Anterior cingulate cortex (tissue), 58 donors: ENCODE results near the gene KCNMB2.

ENCODE experiments used
- DNase-seq, 58 donors: peaks; one replicate each; lab custom pipeline; 2025; lab: John Stamatoyannopoulos, UW

Gene KCNMB2

DNA sequence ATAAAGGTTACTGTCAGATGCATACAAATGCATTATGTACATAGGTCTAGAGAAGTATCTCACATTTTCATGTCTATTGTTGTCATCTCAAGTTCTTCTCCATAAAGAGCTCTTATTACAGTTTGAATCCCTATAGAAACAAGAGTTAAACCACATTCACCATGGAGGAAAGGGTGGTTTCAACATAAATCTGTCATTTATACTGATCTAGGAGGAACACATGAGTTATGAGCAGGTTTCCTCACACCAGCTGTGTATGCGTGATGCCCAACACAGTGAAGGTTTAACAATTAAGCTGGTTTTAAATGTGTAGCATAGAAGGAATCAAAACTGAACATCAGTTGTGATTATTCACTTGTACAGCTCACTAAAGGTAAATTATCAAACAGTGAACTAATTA, 251.7 kb downstream of the KCNMB2 start:
- DNase-seq = no peak

DNA sequence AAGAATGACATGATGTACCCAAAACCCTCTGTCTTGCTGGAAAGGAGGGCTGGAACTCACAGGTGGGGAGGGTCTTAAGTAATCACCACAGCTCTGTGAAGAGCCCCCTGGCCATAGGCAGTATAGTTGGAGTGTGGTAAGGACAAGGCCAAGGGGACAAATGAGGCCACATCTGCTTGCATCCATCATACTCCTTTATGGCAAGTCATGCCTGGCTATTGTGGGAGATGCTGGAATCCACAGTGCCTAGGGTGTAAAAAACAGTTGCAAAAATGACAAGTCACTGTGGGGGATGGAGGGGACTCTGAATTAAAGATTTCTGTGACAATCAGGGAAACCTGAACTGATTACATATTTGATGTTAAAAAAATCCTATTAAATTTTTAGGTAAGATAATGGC, 258.5 kb downstream of the KCNMB2 start:
- no peak for DNase-seq

DNA sequence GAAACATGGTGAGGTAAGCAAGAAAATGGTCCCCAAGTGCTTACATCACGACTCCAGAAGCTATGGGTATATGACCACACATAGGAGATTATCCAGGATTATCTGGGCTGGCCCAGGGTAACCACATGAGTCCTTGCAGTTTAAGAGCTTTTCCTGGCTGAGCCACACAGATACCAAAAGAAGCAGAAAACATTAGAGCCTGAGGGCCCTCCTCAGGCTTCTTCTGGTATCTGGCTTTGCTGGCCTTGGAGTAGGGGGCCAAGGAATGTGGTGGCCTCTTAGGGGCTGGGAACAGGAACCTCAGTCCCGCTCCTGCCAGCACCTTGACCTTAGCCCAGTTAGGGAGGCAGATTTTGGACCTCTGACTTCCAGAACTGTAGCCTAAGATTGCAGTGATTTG, 259.1 kb downstream of the KCNMB2 start:
- DNase-seq = no peak

DNA sequence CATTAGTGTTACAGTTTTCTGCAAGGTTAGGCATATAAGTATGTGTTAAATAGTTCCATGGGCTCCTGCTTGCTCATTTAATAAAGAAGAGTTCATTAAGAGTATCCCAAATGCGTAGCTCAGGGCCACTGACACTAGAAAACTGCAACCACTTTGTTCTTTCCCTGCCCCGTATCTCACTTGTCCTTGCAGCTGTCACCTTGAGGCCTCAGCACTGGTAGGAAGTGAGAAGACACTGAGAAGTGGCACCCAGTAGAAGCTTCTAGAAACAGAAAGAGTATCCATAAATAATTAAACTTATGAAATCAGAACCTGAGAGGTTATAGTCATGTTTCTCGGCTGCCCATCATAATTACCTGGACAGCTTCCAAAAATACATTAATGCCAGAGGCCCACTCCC, 266.0 kb downstream of the KCNMB2 start:
- no peak for DNase-seq

DNA sequence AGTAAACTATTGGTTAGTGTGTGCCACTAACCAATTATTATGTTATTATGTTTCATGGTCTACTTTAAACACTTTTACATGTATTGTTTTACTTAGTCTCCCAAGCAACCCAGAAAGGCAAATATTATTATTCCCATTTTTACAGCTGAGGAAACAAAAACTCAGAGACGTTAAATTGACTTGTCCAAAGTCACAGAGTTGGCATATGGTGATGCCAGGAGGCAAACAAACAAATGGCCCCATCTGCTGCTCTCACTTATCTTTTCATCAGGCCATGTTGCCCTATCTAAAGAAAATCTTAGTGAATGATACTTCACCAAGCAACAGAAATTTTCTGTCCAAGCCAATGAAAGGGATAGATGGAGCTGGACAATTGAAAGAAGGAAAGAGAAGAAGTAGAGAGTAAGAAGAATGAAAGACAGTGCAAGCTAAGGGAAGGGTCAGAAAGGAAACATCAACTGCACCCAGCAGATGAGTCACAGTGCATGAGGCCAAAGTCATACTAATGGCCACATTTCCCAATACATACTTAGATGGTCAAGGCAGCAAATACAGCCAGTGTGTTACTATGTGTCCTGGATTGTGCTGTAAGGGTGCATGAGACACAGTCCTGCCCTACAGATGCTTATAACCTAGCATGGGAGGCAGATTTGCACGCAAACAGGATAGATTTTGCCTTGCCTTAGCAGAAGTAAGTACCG, 266.9 kb downstream of the KCNMB2 start:
- DNase-seq = no peak

DNA sequence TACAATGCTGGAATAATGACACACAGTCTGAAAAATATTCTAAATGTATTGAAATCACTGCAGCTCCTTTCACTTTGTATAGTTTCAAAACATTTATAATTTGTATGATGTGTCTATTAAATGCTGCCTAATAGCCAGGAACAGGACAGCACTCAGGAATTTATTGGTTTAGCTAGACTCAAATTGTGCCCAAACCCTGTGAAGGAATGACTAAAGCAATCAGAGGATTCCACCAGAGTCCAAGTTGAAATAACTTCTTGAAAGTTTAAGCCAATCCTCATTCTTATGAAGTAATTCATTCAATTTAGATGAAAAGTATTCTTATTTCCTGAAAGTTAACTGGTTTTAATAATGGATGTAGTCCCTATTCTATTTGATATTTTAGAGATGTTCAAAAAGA, 268.4 kb downstream of the KCNMB2 start:
- no peak for DNase-seq

DNA sequence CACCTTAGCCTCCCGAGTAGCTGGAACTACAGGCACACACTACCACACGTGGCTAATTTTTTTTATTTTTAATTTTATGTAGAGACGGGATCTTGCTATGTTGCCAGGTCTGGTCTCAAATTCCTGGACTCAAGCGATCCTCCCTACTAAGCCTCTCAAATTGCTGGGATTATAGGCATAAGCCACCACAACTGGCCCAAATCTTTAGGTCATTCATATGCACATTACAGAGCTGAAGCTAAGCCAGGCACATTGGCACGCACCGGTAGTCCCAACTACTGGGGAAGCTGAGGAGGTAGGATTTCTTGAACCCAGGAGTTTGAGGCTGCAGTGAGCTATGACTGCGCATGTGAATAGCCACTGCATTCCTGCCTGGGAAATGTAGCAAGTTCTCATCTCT, 269.5 kb downstream of the KCNMB2 start:
- DNase-seq = no peak

DNA sequence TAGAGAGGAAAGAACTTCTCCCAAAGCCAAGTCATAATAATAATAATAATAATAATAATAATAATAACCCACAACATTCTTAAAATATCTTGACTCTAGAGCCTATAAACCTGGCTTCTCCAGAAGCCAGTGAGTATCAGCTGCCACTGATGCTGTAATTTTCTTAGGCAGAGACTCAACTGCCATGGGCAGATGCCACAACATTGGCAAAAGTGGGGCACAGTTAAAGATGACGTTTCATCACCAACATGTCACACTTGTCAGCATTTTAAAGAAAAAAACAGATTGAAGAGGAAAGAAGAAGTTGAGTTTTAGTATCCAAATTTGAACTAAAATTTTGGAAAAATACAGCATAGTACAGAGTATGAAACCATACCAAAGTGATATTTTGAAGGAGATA, 270.4 kb downstream of the KCNMB2 start:
- no peak for DNase-seq

DNA sequence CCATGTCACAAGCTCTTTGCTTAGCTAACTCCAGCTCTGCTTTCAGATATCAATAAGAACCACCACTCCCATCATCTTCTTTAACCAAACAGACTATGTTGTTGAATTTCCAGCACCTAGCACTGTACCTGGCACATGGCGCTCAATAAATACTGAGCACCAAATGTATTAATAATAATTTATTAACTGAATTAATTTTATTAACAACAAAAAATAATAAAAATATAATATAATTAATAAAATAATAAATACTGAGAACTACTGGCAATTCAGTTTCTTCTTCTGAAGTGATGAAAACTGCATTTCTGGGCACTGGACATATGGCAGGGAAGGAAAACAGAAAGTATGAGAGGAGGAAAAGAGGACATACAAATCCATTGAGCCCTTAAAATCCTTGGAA, 271.5 kb downstream of the KCNMB2 start:
- no peak for DNase-seq

DNA sequence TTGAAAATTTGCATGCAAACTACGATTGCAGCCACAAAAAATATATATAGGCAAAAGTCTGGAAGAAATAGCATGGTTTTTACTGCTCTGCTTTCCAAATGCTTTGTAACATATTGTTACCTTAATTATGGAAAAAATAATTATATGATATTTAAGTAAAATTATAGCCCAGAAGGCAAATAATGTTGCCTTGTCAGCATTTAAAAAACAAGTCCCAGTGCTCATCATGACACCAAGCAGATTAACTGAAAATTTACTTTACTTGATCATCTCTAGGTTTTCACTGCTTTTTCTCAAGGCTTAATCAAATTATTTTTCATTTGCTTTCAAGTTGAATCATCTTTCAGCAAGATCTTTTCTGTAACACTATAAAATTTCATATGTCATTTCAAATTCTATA, 272.5 kb downstream of the KCNMB2 start:
- no peak for DNase-seq

DNA sequence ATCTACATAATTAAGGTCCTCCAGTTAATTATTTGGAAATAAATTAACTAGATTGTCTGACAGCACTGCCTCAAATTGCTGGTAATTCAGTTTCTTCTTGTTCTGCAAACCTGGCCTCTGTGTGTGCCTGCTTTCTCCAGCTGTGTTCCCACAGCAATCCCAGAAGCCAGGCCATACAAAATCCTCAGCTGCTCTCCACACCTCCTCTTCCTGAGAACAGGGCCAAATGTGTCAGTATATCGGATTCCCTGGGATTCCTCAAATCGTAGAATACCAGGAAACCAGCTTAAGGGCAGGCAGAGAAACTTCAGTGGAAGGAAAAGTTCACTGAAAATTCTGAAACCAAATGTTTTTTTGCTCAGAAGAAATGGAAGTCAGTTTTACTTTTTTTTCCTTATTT, 273.9 kb downstream of the KCNMB2 start:
- DNase-seq = no peak

DNA sequence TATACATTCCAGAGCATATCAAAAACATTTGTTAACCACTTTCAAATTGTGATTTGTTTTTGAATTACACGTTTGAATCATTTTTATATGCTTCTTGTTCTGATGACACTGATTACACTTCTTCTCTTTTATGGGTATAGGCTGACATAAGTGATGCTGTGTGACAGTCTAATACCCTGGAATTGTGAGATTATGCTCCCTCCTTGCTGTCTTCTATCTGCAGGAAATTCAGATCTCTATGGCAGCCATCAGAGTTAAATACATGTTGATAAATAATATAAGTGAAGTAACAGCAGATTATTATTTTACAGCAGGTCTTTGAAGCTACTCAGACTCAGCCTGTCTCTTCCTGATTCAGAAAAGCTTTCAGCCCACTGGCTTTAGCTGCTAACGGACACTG, 286.5 kb downstream of the KCNMB2 start:
- DNase-seq = no peak

DNA sequence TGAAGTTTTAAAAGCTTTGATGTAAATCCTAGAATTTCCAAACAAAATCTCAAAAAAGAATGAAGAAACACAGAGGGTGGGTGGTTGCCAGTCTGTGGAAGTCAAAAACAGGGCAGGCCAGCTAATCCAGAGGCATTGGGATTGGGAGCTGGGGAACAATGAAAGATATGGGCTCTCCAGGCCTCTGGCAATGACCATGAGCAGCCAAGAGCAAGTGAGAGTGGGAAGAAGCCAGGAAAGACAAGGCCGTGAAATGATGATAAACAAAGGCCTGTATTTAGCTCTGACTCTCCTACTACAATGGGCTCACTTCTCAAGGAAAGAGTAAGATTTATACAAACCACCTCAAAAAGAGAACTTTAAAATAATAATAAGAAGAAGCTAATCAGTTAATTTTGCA, 286.9 kb downstream of the KCNMB2 start:
- no peak for DNase-seq

DNA sequence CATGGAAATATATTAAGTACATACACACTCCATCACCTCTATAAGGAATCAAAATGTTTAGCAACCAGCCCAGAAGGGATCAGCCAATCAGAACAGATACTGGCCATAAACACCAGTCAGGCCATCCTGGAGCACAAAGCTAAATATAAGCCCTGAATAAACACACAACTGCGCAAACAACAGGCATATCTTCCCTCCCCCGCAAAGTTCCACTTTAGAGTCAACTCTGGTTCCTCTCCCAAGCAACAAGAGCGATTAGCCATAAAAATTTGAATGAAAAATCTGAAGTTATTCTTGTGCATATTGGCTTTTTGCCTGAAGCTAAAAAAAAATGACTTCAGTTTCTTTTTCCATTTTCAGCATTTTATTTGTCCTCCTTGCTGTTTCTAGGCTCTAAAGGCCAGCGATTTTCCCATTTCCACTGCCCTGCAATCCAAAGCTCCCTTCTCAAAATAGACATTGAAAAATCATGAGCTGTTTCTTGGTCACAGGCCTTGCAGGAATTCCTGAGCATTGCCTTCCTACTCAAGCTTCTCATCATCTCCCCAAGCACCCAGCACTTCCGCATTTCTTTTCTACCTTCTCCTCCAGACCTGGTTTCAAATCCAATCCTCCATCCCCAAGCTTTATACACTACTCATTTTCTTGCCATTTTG, 287.5 kb downstream of the KCNMB2 start:
- DNase-seq = no peak

DNA sequence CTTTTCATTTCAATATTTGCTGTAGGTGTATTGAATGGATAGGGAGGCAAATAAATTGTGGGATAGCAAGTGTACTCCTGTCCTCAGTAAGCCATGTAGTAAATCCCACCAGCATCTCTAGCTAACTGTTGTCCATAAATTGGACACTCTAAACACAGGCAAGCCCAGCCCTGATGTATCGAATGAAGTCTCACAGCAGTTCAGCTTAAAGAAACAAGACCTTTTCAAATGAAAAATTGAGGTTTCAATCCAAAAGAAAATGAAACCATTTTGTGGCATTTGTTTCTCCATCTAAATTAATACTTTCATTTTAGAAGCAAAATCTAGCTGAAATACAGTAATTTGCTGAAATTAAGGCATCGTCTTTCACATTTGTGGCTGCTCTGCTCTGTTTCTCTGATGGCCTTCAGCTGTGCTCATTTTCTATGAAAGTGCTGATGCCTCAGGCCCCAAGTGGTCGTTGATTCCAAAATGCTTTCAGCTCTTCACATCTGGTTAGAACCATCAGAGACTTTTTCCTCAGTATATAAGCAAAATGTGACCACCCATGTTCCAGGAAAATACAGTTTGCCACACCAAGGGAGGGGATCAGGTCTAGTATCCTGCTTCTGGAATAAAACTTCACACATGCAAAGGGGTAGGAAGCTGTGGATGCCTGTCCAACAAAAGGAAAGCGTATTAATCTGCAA, 290.3 kb downstream of the KCNMB2 start:
- no peak for DNase-seq

DNA sequence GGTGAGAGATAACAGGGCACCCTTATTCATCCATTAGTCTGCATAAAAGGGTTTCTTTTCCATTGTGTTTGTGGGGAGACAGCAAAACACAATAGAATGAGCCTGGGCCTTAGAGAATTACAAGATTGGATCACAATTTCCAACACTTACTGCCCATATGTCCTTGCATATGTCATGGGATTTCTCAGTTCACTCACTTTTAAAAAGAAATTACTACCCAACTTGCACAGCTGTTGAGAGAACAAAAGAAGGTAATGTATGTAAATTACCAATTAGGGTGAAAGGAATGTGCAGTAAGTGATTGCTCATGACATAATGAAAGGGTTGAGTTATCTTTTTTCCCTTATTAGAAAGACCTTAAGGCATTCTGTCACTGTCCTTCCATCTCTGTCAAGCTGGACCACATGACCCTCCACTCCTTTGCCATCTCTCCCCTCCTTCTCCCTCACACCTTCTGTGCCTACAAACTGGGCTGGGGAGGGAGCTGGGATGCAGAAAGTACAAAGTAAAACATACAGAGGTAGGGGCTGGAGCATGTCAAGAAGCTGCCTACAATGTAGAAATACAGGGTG, 291.1 kb downstream of the KCNMB2 start:
- DNase-seq = no peak

DNA sequence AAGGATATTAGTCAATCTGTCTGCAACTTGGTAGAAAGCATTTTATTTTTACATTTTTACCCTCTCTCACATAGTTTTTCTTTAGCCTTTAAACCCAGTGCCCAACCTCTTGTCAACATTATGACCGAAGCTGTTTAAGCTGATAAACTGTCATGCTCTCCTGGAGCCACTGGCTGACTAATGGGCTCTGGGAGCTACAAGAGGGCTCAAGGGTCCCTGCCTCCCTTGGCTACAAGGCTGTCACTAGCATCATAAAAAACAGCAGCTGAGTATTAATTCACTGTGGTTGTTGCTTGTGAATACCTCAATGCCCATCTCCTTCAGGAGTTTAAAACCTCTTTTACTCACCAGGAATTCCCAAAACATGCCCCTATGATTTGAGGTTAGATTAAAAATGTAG, 297.5 kb downstream of the KCNMB2 start:
- no peak for DNase-seq

DNA sequence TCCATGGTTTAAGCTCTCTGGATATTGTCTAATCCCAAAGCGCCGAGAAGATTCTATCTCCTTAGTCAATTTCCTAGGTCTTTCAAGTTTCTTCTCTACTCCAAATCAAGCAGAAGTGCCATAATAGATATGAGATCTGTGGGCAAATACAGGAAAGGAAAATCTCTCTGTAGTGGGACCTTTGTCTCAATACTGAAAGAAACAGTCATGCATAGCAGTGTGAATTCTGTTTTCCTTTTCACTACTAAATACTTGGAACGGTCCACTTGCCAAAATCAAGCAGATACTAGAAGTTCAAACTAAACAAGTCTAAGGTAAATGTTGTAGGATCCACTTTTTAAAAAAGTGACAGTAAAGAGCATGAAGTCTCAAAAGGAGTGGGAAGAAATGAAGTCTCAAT, 298.8 kb downstream of the KCNMB2 start:
- no peak for DNase-seq

DNA sequence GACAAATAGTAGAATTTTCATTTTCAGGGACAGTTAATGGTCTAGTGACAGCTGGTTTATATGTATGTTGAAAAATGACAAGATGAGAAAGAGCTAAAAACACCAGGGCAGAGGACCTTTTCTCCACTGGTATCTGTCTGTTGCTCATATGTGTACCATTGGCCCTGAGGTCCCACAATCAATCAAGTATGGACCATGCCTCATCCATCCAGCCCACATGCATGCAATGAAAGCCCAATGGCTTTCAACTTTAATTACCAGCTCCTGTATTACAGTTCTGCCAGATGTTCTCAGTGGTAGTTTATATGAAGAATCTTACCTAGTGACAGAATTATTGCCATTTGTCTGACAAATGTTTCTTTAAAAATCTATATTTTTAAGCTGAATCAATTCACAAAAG, 301.3 kb downstream of the KCNMB2 start:
- no peak for DNase-seq

DNA sequence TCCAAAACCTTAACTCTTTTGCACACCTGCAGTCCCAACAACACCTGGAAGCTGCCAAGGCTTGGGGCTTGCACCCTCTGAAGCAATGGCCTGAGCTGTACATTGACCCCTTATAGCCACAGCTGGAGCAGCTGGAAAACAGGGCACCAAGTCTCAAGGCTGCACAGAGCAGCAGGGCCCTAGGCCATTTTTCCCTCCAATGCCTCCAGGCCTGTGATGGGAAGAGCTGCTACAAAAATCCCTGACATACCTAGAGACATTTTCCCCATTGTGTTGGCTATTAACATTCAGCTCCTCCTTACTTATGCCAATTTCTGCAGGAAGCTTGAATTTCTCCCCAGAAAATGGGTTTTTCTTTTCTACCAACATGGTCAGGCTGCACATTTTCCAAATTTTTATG, 304.4 kb downstream of the KCNMB2 start:
- no peak for DNase-seq

DNA sequence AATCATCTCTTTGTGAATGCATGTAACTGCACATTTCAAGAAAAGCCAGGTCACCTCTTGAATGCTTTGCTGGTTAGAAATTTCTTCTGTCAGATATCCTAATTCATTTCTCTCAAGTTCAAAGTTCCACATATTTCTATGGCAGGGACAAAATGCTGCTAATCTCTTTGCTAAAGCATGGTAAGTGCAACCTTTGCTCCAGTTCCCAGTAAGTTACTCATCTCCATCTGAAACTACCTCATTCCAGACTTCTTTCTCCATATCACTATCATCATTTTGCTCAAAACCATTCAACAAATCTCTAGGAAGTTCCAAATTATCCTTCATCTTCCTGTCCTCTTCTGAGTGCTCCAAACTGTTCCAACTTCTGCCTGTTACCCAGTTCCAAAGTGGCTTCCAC, 304.8 kb downstream of the KCNMB2 start:
- no peak for DNase-seq

DNA sequence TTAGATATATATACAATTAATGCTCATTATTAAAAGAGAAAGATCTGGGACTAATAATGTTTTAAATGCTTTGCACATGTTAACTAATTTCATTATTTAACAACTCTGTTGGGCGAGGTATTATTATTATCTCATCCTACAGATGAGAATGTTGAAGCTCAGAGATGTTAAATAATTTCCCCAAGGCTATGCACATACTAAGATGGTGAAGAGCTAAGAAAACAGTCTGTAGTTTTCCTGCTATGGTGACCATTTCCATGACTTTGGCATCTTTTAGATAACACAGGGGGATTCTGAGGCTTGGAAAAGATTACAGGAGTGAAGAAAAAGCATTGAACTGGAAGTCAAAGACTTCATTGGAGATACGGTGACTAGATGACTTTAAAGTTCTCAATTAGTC, 308.7 kb downstream of the KCNMB2 start:
- DNase-seq = no peak
